Stomach (tissue), 4 donors: ENCODE measurements around the gene POLR2L.

Experiments used
- EP300 ChIP-seq: sonication (generic); formaldehyde crosslinking; IDR thresholded peaks from one replicate; pipeline ENCODE4 v1.6.1; 2017; ENCODE audit warnings: antibody characterized with exemption
- POLR2A ChIP-seq, 4 donors: fragments of 450-650 bp; IDR thresholded peaks; one replicate each; pipeline ENCODE4 v1.6.1; 2016; ENCODE audit warnings: antibody characterized with exemption in 4 of 4, control low read depth in 2 of 4, mild to moderate bottlenecking in 1 of 4, moderate library complexity in 1 of 4
- POLR2AphosphoS5 ChIP-seq, 3 donors: sonication (generic); formaldehyde crosslinking; IDR thresholded peaks; one replicate each; pipeline ENCODE4 v1.6.1; 2016; ENCODE audit warnings: antibody characterized with exemption in 3 of 3
- TF ChIP-seq, protein P1 (sequence below), 7 experiments: fragments of 450-650 bp in 4 of 7; fragments of 200-600 bp in 3 of 7; sonication (generic) in 3 of 7; IDR thresholded peaks; one replicate each; pipeline ENCODE4 v1.5.1; 2016 to 2019; ENCODE audit warnings: antibody characterized with exemption in 7 of 7, control low read depth in 2 of 7, mild to moderate bottlenecking in 1 of 7

DNA sequence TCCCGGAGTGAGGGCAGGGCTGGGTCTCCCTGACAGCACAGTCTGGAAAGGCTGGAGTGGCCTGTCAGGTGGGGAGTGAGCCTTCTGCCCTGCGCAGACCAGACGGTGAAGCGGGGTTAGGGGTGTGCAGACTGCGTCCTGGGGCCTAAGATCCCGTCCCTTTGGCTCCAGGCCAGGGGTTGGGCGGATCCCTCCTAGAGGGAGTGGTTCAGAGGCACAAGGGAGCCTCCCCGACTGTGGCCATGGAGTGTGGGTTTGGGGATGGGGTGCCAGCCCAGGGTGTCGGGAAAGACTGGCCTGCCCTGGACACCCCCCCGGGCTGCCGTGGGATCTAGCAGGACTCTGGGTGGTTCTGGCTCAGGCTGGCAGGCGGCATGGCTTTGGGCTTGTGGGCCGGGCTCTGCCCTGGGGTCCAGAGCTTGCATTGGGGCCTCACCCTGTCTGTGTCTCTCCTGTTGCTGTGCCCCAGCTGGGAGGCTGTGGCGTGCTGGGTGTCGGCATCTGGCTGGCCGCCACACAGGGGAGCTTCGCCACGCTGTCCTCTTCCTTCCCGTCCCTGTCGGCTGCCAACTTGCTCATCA is 19.8 kb upstream of the POLR2L start:
- TF ChIP-seq, protein P1, sequence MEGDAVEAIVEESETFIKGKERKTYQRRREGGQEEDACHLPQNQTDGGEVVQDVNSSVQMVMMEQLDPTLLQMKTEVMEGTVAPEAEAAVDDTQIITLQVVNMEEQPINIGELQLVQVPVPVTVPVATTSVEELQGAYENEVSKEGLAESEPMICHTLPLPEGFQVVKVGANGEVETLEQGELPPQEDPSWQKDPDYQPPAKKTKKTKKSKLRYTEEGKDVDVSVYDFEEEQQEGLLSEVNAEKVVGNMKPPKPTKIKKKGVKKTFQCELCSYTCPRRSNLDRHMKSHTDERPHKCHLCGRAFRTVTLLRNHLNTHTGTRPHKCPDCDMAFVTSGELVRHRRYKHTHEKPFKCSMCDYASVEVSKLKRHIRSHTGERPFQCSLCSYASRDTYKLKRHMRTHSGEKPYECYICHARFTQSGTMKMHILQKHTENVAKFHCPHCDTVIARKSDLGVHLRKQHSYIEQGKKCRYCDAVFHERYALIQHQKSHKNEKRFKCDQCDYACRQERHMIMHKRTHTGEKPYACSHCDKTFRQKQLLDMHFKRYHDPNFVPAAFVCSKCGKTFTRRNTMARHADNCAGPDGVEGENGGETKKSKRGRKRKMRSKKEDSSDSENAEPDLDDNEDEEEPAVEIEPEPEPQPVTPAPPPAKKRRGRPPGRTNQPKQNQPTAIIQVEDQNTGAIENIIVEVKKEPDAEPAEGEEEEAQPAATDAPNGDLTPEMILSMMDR (IDR thresholded peaks at IDR 0.05) = no peak
- no peak for TF ChIP-seq POLR2AphosphoS5 (IDR thresholded peaks at IDR 0.05)
- TF ChIP-seq EP300 = no peak
- no peak for TF ChIP-seq POLR2A (IDR thresholded peaks at IDR 0.05)
